IMR-90 (cell line): ENCODE results near the gene FAM124A. TPM values are rescaled to one million over a fixed set of nuclear protein-coding genes. Genes with fewer than 3 reads are reported as not detected.

ENCODE experiments used
- ATAC-seq: fragments of 200-7000 bp; cut with Tn5 transposase; 2 replicates; pipeline ENCODE4 v1.9.1; 2020; ENCODE audit warnings: low read depth, mild to moderate bottlenecking, moderate library complexity
- BruUV-seq: library from RNA; stranded (reverse); fragments of 400-500 nt; replicated peaks from 2 replicates; lab custom pipeline; 2021; lab: Mats Ljungman, UMichigan
- CTCF ChIA-PET: fragments of 300-600 bp; formaldehyde crosslinking; extraction: SDS; loops from one replicate; lab custom pipeline; 2021; ENCODE audit warnings: antibody characterized with exemption; lab: Yijun Ruan, JAX
- POLR2A ChIA-PET: fragments of 300-600 bp; sonication (Branson Sonifier 250); formaldehyde crosslinking; loops from one replicate; lab custom pipeline; 2022; ENCODE audit warnings: antibody characterized with exemption; ENCODE audit not compliant: unreplicated experiment; lab: Charles Lee
- DNase-seq: peaks from one replicate; pipeline ENCODE4 v3.0.0; 2013
- H2AFZ ChIP-seq: replicated peaks from 2 replicates; pipeline ENCODE3; 2013; ENCODE audit warnings: low read length, mild to moderate bottlenecking; ENCODE audit not compliant: poor library complexity
- H2AK5ac ChIP-seq: 2 replicates; pipeline ENCODE4 v1.6.1; 2013; ENCODE audit warnings: low read depth, low read length, inconsistent platforms
- H2AK9ac ChIP-seq: replicated peaks from 2 replicates; pipeline ENCODE3; 2013; ENCODE audit warnings: mild to moderate bottlenecking, low read depth, low read length, moderate library complexity; ENCODE audit not compliant: poor library complexity
- H2BK120ac ChIP-seq: 2 replicates; pipeline ENCODE4 v1.6.1; 2013; ENCODE audit warnings: low read depth, low read length, inconsistent platforms
- H2BK15ac ChIP-seq: 3 replicates; pipeline ENCODE4 v1.6.1; 2013; ENCODE audit warnings: low read depth, low read length, inconsistent platforms
- H2BK20ac ChIP-seq: 2 replicates; pipeline ENCODE4 v1.6.1; 2013; ENCODE audit warnings: low read depth, mild to moderate bottlenecking, inconsistent platforms, low read length, moderate library complexity
- H2BK5ac ChIP-seq: 2 replicates; pipeline ENCODE4 v1.6.1; 2013; ENCODE audit warnings: mild to moderate bottlenecking, low read depth, low read length, inconsistent platforms; ENCODE audit not compliant: poor library complexity, severe bottlenecking
- H3K14ac ChIP-seq: replicated peaks from 2 replicates; pipeline ENCODE4 v1.6.1; 2013; ENCODE audit warnings: low read depth, low read length, inconsistent platforms
- H3K18ac ChIP-seq: 2 replicates; pipeline ENCODE4 v1.6.1; 2013; ENCODE audit warnings: low read depth, low read length, control low read depth
- H3K23ac ChIP-seq: 2 replicates; pipeline ENCODE4 v1.6.1; 2013; ENCODE audit warnings: low read depth, low read length, inconsistent platforms
- H3K27ac ChIP-seq: 2 replicates; pipeline ENCODE4 v1.5.1; 2013; ENCODE audit warnings: mild to moderate bottlenecking, control low read depth, low read length; ENCODE audit not compliant: insufficient read depth
- H3K27me3 ChIP-seq: 2 replicates; pipeline ENCODE4 v1.6.1; 2013; ENCODE audit warnings: low read length; ENCODE audit not compliant: control insufficient read depth, insufficient read depth
- H3K36me3 ChIP-seq: 2 replicates; pipeline ENCODE4 v1.6.1; 2013; ENCODE audit warnings: low read length, mixed read lengths; ENCODE audit not compliant: control insufficient read depth, insufficient read depth
- H3K4ac ChIP-seq: 2 replicates; pipeline ENCODE4 v1.6.1; 2013; ENCODE audit warnings: low read depth, low read length, inconsistent platforms
- H3K4me1 ChIP-seq: 2 replicates; pipeline ENCODE4 v1.6.1; 2013; ENCODE audit warnings: low read length, mixed read lengths; ENCODE audit not compliant: control insufficient read depth, insufficient read depth
- H3K4me2 ChIP-seq: 2 replicates; pipeline ENCODE4 v1.6.1; 2013; ENCODE audit warnings: low read depth, mild to moderate bottlenecking, control low read depth, low read length, moderate library complexity
- H3K4me3 ChIP-seq: 2 replicates; pipeline ENCODE4 v1.5.1; 2013; ENCODE audit warnings: low read depth, mild to moderate bottlenecking, control low read depth, low read length, moderate library complexity; ENCODE audit not compliant: insufficient read depth
- H3K56ac ChIP-seq: 2 replicates; pipeline ENCODE4 v1.6.1; 2013; ENCODE audit warnings: low read length, inconsistent platforms; ENCODE audit not compliant: insufficient read depth; ENCODE audit errors: extremely low read depth
- H3K79me1 ChIP-seq, 2 experiments: 2 replicates each; pipeline ENCODE4 v1.6.1; 2013; ENCODE audit warnings: low read length in 2 of 2, inconsistent platforms in 1 of 2, low read depth in 1 of 2
- H3K9ac ChIP-seq: 2 replicates; pipeline ENCODE4 v1.6.1; 2013; ENCODE audit warnings: low read depth, low read length, control low read depth
- H3K9me1 ChIP-seq: 2 replicates; pipeline ENCODE4 v1.6.1; 2013; ENCODE audit warnings: low read length, inconsistent platforms; ENCODE audit not compliant: insufficient read depth
- H3K9me3 ChIP-seq: 2 replicates; pipeline ENCODE4 v1.6.1; 2013; ENCODE audit warnings: low read length; ENCODE audit not compliant: control insufficient read depth, insufficient read depth
- H4K20me1 ChIP-seq: 2 replicates; pipeline ENCODE4 v1.6.1; 2013; ENCODE audit warnings: low read length, inconsistent platforms; ENCODE audit not compliant: insufficient read depth
- H4K5ac ChIP-seq: 2 replicates; pipeline ENCODE4 v1.6.1; 2013; ENCODE audit warnings: mild to moderate bottlenecking, low read depth, low read length, control low read depth
- H4K8ac ChIP-seq, 2 experiments: 2 replicates each; pipeline ENCODE4 v1.6.1; 2013; ENCODE audit warnings: low read depth in 2 of 2, low read length in 2 of 2, control low read depth in 1 of 2, inconsistent platforms in 1 of 2
- H4K91ac ChIP-seq: 2 replicates; pipeline ENCODE4 v1.6.1; 2013; ENCODE audit warnings: low read depth, low read length, inconsistent platforms; ENCODE audit not compliant: insufficient read depth
- BHLHE40 ChIP-seq: fragments of 150-350 bp; IDR thresholded peaks from 2 replicates; pipeline ENCODE4 v1.6.1; 2016; ENCODE audit warnings: mild to moderate bottlenecking, low read depth, low read length
- CEBPB ChIP-seq: IDR thresholded peaks from 2 replicates; pipeline ENCODE4 v1.6.1; 2012; ENCODE audit warnings: low read depth, low read length, improper control_type of control experiment
- CHD1 ChIP-seq: IDR thresholded peaks from 2 replicates; pipeline ENCODE4 v1.6.1; 2012; ENCODE audit warnings: low read depth, low read length, improper control_type of control experiment
- FOS ChIP-seq: fragments of 150-350 bp; IDR thresholded peaks from 2 replicates; pipeline ENCODE4 v1.6.1; 2016; ENCODE audit warnings: low read depth, low read length
- MAFK ChIP-seq: IDR thresholded peaks from 2 replicates; pipeline ENCODE4 v1.6.1; 2012; ENCODE audit warnings: low read depth, low read length, improper control_type of control experiment
- MAZ ChIP-seq: IDR thresholded peaks from 2 replicates; pipeline ENCODE4 v1.6.1; 2012; ENCODE audit warnings: low read depth, mild to moderate bottlenecking, low read length, improper control_type of control experiment, moderate library complexity, borderline replicate concordance
- MXI1 ChIP-seq: IDR thresholded peaks from 2 replicates; pipeline ENCODE4 v1.6.1; 2012; ENCODE audit warnings: low read depth, mild to moderate bottlenecking, low read length, moderate library complexity, borderline replicate concordance
- NFE2L2 ChIP-seq: fragments of 150-350 bp; IDR thresholded peaks from 2 replicates; pipeline ENCODE4 v1.6.1; 2016; ENCODE audit warnings: low read depth, mild to moderate bottlenecking, low read length
- POLR2A ChIP-seq: IDR thresholded peaks from 2 replicates; pipeline ENCODE4 v1.6.1; 2012; ENCODE audit warnings: mild to moderate bottlenecking, low read depth, low read length
- RAD21 ChIP-seq: IDR thresholded peaks from 2 replicates; pipeline ENCODE4 v1.6.1; 2012; ENCODE audit warnings: low read length, improper control_type of control experiment
- RCOR1 ChIP-seq: IDR thresholded peaks from 2 replicates; pipeline ENCODE4 v1.6.1; 2012; ENCODE audit warnings: mild to moderate bottlenecking, low read length, improper control_type of control experiment; ENCODE audit not compliant: insufficient replicate concordance
- RFX5 ChIP-seq: IDR thresholded peaks from 2 replicates; pipeline ENCODE4 v1.8.0; 2012; ENCODE audit warnings: low read depth, mild to moderate bottlenecking, low read length, moderate library complexity
- SMC3 ChIP-seq: fragments of 150-350 bp; IDR thresholded peaks from 2 replicates; pipeline ENCODE4 v1.6.1; 2016; ENCODE audit warnings: low read depth, mild to moderate bottlenecking, antibody characterized with exemption, low read length, moderate library complexity
- WGBS, 2 experiments: methylation state at CpG; one replicate each; pipeline versions ENCODE4 v1.1.5 to v1.1.7; 2013; ENCODE audit warnings: missing lambda C conversion rate in 2 of 2; ENCODE audit not compliant: insufficient read length in 1 of 2; ENCODE audit errors: extremely low coverage in 2 of 2; 5-methylcytosine and 5-hydroxymethylcytosine counted together
- dilution Hi-C: fragments of 300-500 bp; cut with HindIII; formaldehyde crosslinking; loops from one replicate; pipeline ENCODE4 v1.14.3; 2018; ENCODE audit warnings: low sequenced_read_pairs; ENCODE audit not compliant: unreplicated experiment
- in situ Hi-C: fragments of 300-500 bp; cut with MboI; formaldehyde crosslinking; loops from 3 replicates; pipeline ENCODE4 v1.14.3; 2019; ENCODE audit warnings: low sequenced_read_pairs, inconsistent platforms, mixed read lengths
- intact Hi-C: fragments of 100-400 bp; cut with micrococcal nuclease; formaldehyde crosslinking; loops from 2 replicates; pipeline ENCODE4 v1.10.0; 2022
- polyA plus RNA-seq, 3 experiments: library from polyadenylated mRNA; depleted of rRNA; stranded (reverse); fragments of >200 nt; gene quantifications; 2 replicates each; pipeline ENCODE4 v1.2.3, GENCODE V29; 2012; ENCODE audit warnings: low replicate concordance in 1 of 3
- total RNA-seq: library from RNA; depleted of rRNA; stranded (reverse); fragments of >200 nt; gene quantifications from 2 replicates; pipeline ENCODE4 v1.2.3, GENCODE V29; 2012
- TF ChIP-seq, protein P1 (sequence below): fragments of 150-350 bp; IDR thresholded peaks from 2 replicates; pipeline ENCODE4 v1.6.1; 2017; ENCODE audit warnings: mild to moderate bottlenecking, antibody characterized with exemption, low read length, low read depth
- TF ChIP-seq, protein P2 (sequence below): fragments of 150-350 bp; IDR thresholded peaks from 2 replicates; pipeline ENCODE4 v1.6.1; 2016; ENCODE audit warnings: low read depth, mild to moderate bottlenecking, low read length, moderate library complexity, borderline replicate concordance
- TF ChIP-seq, protein P3 (sequence below): conservative IDR thresholded peaks from 2 replicates; pipeline ENCODE4 v1.5.1; 2012; ENCODE audit warnings: mild to moderate bottlenecking, low read depth, low read length, improper control_type of control experiment

The FAM124A gene
- total and polyA plus RNA-seq, 2 of the 4 experiments (the other 2 are of a cell fraction) = 0.03 TPM; not detected in 1

- dilution Hi-C loops = no loop called here
- intact Hi-C loops = no loop called here
- no peak overlapping the region for H3K14ac ChIP-seq
- in situ Hi-C loops = no loop called here
- no peak overlapping the region for H3K4ac ChIP-seq
- no peak overlapping the region for H3K56ac ChIP-seq
- no peaks in the 10 kb centered on the region for H3K79me1 ChIP-seq
- peaks cover 4% of the 10 kb centered on the region for H3K27me3 ChIP-seq
- CTCF ChIA-PET = no interaction called here
- H2BK5ac ChIP-seq = no peak overlapping the region
- H4K8ac ChIP-seq = no peak overlapping the region
- no peak overlapping the region for H3K9ac ChIP-seq
- no peak overlapping the region for H2AFZ ChIP-seq
- no TSS peak for BruUV-seq
- no peak overlapping the region for H3K4me2 ChIP-seq
- no peak overlapping the region for H4K91ac ChIP-seq
- no peaks in the 10 kb centered on the region for H3K9me3 ChIP-seq
- H2BK120ac ChIP-seq = no peak overlapping the region
- no peaks in the 10 kb centered on the region for H3K9me1 ChIP-seq
- H2BK20ac ChIP-seq = no peak overlapping the region
- H3K27ac ChIP-seq = no peak overlapping the region
- no peak overlapping the region for H2AK9ac ChIP-seq
- TF ChIP-seq MXI1 = no peak
- no peak for TF ChIP-seq MAZ
- TF ChIP-seq RFX5 = no peak
- TF ChIP-seq, protein P1, sequence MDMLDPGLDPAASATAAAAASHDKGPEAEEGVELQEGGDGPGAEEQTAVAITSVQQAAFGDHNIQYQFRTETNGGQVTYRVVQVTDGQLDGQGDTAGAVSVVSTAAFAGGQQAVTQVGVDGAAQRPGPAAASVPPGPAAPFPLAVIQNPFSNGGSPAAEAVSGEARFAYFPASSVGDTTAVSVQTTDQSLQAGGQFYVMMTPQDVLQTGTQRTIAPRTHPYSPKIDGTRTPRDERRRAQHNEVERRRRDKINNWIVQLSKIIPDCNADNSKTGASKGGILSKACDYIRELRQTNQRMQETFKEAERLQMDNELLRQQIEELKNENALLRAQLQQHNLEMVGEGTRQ = no peak
- TF ChIP-seq POLR2A = no peak
- TF ChIP-seq NFE2L2 = no peak
- TF ChIP-seq SMC3 = no peak
- no peak for TF ChIP-seq BHLHE40
- no peak for TF ChIP-seq CEBPB
- no peak for TF ChIP-seq MAFK
- TF ChIP-seq, protein P2, sequence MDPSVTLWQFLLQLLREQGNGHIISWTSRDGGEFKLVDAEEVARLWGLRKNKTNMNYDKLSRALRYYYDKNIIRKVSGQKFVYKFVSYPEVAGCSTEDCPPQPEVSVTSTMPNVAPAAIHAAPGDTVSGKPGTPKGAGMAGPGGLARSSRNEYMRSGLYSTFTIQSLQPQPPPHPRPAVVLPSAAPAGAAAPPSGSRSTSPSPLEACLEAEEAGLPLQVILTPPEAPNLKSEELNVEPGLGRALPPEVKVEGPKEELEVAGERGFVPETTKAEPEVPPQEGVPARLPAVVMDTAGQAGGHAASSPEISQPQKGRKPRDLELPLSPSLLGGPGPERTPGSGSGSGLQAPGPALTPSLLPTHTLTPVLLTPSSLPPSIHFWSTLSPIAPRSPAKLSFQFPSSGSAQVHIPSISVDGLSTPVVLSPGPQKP = no peak
- TF ChIP-seq, protein P3, sequence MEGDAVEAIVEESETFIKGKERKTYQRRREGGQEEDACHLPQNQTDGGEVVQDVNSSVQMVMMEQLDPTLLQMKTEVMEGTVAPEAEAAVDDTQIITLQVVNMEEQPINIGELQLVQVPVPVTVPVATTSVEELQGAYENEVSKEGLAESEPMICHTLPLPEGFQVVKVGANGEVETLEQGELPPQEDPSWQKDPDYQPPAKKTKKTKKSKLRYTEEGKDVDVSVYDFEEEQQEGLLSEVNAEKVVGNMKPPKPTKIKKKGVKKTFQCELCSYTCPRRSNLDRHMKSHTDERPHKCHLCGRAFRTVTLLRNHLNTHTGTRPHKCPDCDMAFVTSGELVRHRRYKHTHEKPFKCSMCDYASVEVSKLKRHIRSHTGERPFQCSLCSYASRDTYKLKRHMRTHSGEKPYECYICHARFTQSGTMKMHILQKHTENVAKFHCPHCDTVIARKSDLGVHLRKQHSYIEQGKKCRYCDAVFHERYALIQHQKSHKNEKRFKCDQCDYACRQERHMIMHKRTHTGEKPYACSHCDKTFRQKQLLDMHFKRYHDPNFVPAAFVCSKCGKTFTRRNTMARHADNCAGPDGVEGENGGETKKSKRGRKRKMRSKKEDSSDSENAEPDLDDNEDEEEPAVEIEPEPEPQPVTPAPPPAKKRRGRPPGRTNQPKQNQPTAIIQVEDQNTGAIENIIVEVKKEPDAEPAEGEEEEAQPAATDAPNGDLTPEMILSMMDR = no peak
- TF ChIP-seq RAD21 = no peak
- TF ChIP-seq FOS = no peak
- TF ChIP-seq RCOR1 = no peak
- no peak for TF ChIP-seq CHD1
- H2AK5ac ChIP-seq = no peak overlapping the region
- no peaks in the 10 kb centered on the region for H4K20me1 ChIP-seq
- H3K4me1 ChIP-seq = no peaks in the 10 kb centered on the region
- no peaks in the 10 kb centered on the region for H3K36me3 ChIP-seq
- POLR2A ChIA-PET = no interaction called here
- no peak for DNase-seq
- 100% methylated on average over 3 of the region's 12 CpGs; no CpG with 5 or more reads in 1 of the 2 experiments for WGBS, 2 experiments
- H3K18ac ChIP-seq = no peak overlapping the region
- no peak overlapping the region for H2BK15ac ChIP-seq
- H3K23ac ChIP-seq = no peak overlapping the region
- H3K4me3 ChIP-seq = no peak overlapping the region
- ATAC-seq = no peak
- no peak overlapping the region for H4K5ac ChIP-seq
These were observed 30.5 kb upstream of the FAM124A start for GRCh38 chr13:51191743-51192142.
